ENCODE data around the gene RAB43. TPM values are rescaled to one million over a fixed set of nuclear protein-coding genes. Genes with fewer than 3 reads are reported as not detected.

The RAB43 gene
- total RNA-seq, 1 experiment from 2014 or later: 2.9 TPM

DNA sequence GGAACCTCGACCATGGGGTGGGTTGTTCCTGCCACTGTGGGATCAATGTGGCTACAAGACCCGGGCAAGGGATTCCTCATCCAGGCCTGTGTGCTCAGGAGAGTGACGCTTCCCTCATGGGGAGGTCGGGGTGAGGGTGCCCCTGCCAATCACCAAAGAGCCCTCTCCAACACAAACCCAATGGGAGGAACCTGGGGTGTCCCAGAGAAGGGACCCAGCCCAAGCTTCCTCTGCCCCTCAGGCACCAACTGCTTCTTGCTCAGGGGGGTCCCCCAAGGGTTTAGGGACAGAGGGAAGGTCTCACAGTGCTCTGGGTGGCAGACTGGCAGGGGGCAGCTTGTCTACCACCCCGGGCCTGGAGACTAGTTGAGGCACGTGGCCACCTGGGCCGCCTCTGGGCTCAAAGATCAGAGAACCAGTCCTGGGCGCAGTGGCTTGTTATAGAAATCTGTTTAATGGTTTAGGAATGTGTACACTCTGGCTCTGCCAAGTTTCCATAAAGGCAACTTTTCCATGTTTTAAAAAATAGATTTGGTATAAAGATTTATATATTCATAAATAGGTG, 34.4 kb downstream of the RAB43 start:
- Histone ChIP-seq H3K4me3 (ENCODE audit: low read depth, low read length, poor library complexity, severe bottlenecking) (no peak overlapping the region), H3K9me3 (ENCODE audit: low read depth, low read length, poor library complexity, severe bottlenecking) (no peaks in the 10 kb centered on the region), H3K4me1 (ENCODE audit: insufficient read depth, low read length, poor library complexity, severe bottlenecking) (no peaks in the 10 kb centered on the region), H3K36me3 (ENCODE audit: insufficient read depth, low read length, poor library complexity, severe bottlenecking) (no peaks in the 10 kb centered on the region), H3K27ac (ENCODE audit: low read depth, low read length, poor library complexity, severe bottlenecking) (no peak overlapping the region), H3K27me3 (replicated peaks; ENCODE audit: insufficient read depth, low read depth, low read length, poor library complexity) (no peaks in the 10 kb centered on the region)
- TF ChIP-seq, protein P1, sequence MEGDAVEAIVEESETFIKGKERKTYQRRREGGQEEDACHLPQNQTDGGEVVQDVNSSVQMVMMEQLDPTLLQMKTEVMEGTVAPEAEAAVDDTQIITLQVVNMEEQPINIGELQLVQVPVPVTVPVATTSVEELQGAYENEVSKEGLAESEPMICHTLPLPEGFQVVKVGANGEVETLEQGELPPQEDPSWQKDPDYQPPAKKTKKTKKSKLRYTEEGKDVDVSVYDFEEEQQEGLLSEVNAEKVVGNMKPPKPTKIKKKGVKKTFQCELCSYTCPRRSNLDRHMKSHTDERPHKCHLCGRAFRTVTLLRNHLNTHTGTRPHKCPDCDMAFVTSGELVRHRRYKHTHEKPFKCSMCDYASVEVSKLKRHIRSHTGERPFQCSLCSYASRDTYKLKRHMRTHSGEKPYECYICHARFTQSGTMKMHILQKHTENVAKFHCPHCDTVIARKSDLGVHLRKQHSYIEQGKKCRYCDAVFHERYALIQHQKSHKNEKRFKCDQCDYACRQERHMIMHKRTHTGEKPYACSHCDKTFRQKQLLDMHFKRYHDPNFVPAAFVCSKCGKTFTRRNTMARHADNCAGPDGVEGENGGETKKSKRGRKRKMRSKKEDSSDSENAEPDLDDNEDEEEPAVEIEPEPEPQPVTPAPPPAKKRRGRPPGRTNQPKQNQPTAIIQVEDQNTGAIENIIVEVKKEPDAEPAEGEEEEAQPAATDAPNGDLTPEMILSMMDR (conservative IDR thresholded peaks at IDR 0.05; ENCODE audit: low read depth, low read length): no peak
- TF ChIP-seq EZH2 (IDR thresholded peaks at IDR 0.05; ENCODE audit: borderline replicate concordance, low read depth, low read length, poor library complexity, severe bottlenecking): no peak
- ChIA-PET CTCF (no interaction called here), POLR2A (ENCODE audit: low non-redundant PET) (no interaction called here)
- intact Hi-C loops (cut with micrococcal nuclease; ENCODE audit: unreplicated experiment): no loop called here
- BruUV-seq (replicated peaks): no TSS peak
- DNase-seq (ENCODE audit: low spot score): no peak

DNA sequence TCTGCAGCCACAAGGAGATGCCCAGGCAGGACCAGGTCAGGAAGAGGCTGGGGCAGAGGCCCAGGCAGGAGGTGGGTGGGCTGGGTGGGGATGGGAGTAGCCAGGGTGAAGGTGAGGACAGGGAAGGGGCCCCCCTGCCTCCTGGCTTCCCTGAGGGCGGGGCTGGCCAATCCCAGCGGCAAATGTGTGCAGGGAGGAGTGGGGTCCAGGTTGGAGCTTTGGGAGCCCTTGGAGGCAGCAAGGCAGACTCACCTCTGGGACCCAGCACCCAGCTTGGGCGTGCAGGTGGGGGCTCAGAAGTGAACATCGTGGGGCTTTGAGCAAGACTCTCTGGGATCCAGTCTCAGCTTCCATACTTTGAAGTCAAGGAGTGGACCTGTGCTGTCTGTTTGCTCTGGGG, 35.8 kb downstream of the RAB43 start:
- no TSS peak for BruUV-seq (replicated peaks)
- Histone ChIP-seq H3K27me3 (replicated peaks; ENCODE audit: insufficient read depth, low read depth, low read length, poor library complexity) (no peaks in the 10 kb centered on the region), H3K9me3 (ENCODE audit: low read depth, low read length, poor library complexity, severe bottlenecking) (no peaks in the 10 kb centered on the region), H3K27ac (ENCODE audit: low read depth, low read length, poor library complexity, severe bottlenecking) (no peak overlapping the region), H3K4me3 (ENCODE audit: low read depth, low read length, poor library complexity, severe bottlenecking) (no peak overlapping the region), H3K4me1 (ENCODE audit: insufficient read depth, low read length, poor library complexity, severe bottlenecking) (no peaks in the 10 kb centered on the region), H3K36me3 (ENCODE audit: insufficient read depth, low read length, poor library complexity, severe bottlenecking) (no peaks in the 10 kb centered on the region)
- intact Hi-C loops (cut with micrococcal nuclease; ENCODE audit: unreplicated experiment): no loop called here
- DNase-seq (ENCODE audit: low spot score): no peak
- ChIA-PET CTCF (no interaction called here), POLR2A (ENCODE audit: low non-redundant PET) (no interaction called here)
- no peak for TF ChIP-seq EZH2 (IDR thresholded peaks at IDR 0.05; ENCODE audit: borderline replicate concordance, low read depth, low read length, poor library complexity, severe bottlenecking)
- TF ChIP-seq, protein P1 (conservative IDR thresholded peaks at IDR 0.05; ENCODE audit: low read depth, low read length): no peak

DNA sequence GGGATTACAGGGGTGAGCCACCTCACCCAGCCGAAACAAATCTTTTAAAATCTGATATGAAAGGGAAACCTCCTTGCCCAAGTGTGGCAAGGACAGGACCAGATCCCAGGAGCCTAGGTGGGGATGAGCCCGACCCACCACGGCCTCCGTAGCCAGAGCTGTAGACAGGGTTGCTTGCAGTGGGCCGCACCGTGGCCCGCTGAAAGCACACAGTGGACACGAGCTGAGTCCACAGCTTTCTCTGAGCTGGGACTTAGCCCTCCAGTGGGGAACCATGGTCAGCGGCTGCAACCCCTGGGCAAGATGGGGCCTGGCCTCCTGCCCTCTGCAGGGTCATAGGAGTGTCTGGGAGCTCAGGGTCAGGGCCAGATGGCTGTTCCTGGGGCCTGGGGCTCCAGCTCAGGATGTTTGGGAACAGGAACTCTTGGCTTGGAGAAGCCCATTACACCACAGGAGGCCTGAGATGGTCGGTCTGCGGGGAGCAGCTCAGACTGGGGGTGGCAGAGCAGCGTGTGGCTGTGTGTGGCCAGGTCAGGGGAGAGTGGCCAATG, 36.4 kb downstream of the RAB43 start:
- no peaks in the 10 kb centered on the region for H3K27me3 ChIP-seq (replicated peaks; ENCODE audit: insufficient read depth, low read depth, low read length, poor library complexity)
- H3K4me3 ChIP-seq (ENCODE audit: low read depth, low read length, poor library complexity, severe bottlenecking): no peak overlapping the region
- intact Hi-C loops (cut with micrococcal nuclease; ENCODE audit: unreplicated experiment): no loop called here
- DNase-seq (ENCODE audit: low spot score): no peak
- no peaks in the 10 kb centered on the region for H3K9me3 ChIP-seq (ENCODE audit: low read depth, low read length, poor library complexity, severe bottlenecking)
- no peaks in the 10 kb centered on the region for H3K4me1 ChIP-seq (ENCODE audit: insufficient read depth, low read length, poor library complexity, severe bottlenecking)
- BruUV-seq (replicated peaks): no TSS peak
- TF ChIP-seq EZH2 (IDR thresholded peaks at IDR 0.05; ENCODE audit: borderline replicate concordance, low read depth, low read length, poor library complexity, severe bottlenecking): no peak
- TF ChIP-seq, protein P1 (conservative IDR thresholded peaks at IDR 0.05; ENCODE audit: low read depth, low read length): no peak
- H3K36me3 ChIP-seq (ENCODE audit: insufficient read depth, low read length, poor library complexity, severe bottlenecking): no peaks in the 10 kb centered on the region
- ChIA-PET POLR2A (ENCODE audit: low non-redundant PET) (no interaction called here), CTCF (no interaction called here)
- H3K27ac ChIP-seq (ENCODE audit: low read depth, low read length, poor library complexity, severe bottlenecking): no peak overlapping the region
